GM23338 (cell line): ENCODE measurements around the gene NEURL3.

ENCODE experiments used
- EZH2 ChIP-seq: fragments of 200-600 bp; sonication (generic); IDR thresholded peaks from one replicate; pipeline ENCODE4 v1.8.0; 2017; ENCODE audit warnings: antibody characterized with exemption, mild to moderate bottlenecking, low read depth; ENCODE audit not compliant: unreplicated experiment
- EZH2phosphoT487 ChIP-seq: fragments of 200-600 bp; sonication (generic); IDR thresholded peaks from one replicate; pipeline ENCODE4 v1.8.1; 2018; ENCODE audit warnings: antibody characterized with exemption; ENCODE audit not compliant: unreplicated experiment
- JUNB ChIP-seq: IDR thresholded peaks from one replicate; pipeline ENCODE4 v1.6.1; 2016; ENCODE audit warnings: antibody characterized with exemption; ENCODE audit not compliant: unreplicated experiment
- POLR2AphosphoS5 ChIP-seq: IDR thresholded peaks from 2 replicates; pipeline ENCODE4 v1.6.1; 2016; ENCODE audit warnings: antibody characterized with exemption, low read depth
- ZNF114 ChIP-seq: fragments of 250-450 bp; sonication (Bioruptor Pico); IDR thresholded peaks from 2 replicates; pipeline ENCODE4 v1.5.0; 2020; ENCODE audit warnings: mild to moderate bottlenecking, moderate library complexity
- TF ChIP-seq, protein P1 (sequence below), 2 experiments: fragments of 200-600 bp in 1 of 2; sonication (generic) in 1 of 2; conservative IDR thresholded peaks; 2 replicates each; pipeline versions ENCODE4 v1.5.1 to v1.6.1; 2016 to 2017; ENCODE audit warnings: antibody characterized with exemption in 2 of 2, low read depth in 2 of 2, mild to moderate bottlenecking in 2 of 2, moderate library complexity in 1 of 2
- TF ChIP-seq, protein P2 (sequence below): IDR thresholded peaks from one replicate; pipeline ENCODE4 v1.6.1; 2018; ENCODE audit warnings: antibody characterized with exemption; ENCODE audit not compliant: unreplicated experiment

DNA sequence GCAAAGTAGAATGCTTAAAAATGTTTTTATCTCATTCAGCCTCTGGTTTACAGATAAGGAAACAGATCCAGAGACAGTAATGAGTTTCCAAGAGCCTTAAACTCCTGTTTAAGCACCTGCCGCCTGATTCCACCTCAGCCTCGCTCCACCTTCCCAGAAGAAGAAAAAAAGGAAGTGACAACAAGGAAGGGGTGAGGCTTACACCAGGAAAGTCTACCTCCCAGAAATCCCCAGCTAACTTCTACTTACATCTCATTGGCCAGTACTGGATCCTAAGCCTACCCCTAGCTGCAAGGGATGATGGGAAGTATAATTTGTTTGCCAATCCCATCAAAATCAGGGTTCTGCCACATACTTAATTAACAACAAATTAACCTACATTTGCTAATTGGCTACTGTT is 16.1 kb upstream of the NEURL3 start:
- TF ChIP-seq POLR2AphosphoS5 = no peak
- TF ChIP-seq, protein P1, sequence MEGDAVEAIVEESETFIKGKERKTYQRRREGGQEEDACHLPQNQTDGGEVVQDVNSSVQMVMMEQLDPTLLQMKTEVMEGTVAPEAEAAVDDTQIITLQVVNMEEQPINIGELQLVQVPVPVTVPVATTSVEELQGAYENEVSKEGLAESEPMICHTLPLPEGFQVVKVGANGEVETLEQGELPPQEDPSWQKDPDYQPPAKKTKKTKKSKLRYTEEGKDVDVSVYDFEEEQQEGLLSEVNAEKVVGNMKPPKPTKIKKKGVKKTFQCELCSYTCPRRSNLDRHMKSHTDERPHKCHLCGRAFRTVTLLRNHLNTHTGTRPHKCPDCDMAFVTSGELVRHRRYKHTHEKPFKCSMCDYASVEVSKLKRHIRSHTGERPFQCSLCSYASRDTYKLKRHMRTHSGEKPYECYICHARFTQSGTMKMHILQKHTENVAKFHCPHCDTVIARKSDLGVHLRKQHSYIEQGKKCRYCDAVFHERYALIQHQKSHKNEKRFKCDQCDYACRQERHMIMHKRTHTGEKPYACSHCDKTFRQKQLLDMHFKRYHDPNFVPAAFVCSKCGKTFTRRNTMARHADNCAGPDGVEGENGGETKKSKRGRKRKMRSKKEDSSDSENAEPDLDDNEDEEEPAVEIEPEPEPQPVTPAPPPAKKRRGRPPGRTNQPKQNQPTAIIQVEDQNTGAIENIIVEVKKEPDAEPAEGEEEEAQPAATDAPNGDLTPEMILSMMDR (conservative IDR thresholded peaks at IDR 0.05; ENCODE audit: low read depth in 2 of 2) = no peak
- TF ChIP-seq EZH2 = no peak
- TF ChIP-seq, protein P2, sequence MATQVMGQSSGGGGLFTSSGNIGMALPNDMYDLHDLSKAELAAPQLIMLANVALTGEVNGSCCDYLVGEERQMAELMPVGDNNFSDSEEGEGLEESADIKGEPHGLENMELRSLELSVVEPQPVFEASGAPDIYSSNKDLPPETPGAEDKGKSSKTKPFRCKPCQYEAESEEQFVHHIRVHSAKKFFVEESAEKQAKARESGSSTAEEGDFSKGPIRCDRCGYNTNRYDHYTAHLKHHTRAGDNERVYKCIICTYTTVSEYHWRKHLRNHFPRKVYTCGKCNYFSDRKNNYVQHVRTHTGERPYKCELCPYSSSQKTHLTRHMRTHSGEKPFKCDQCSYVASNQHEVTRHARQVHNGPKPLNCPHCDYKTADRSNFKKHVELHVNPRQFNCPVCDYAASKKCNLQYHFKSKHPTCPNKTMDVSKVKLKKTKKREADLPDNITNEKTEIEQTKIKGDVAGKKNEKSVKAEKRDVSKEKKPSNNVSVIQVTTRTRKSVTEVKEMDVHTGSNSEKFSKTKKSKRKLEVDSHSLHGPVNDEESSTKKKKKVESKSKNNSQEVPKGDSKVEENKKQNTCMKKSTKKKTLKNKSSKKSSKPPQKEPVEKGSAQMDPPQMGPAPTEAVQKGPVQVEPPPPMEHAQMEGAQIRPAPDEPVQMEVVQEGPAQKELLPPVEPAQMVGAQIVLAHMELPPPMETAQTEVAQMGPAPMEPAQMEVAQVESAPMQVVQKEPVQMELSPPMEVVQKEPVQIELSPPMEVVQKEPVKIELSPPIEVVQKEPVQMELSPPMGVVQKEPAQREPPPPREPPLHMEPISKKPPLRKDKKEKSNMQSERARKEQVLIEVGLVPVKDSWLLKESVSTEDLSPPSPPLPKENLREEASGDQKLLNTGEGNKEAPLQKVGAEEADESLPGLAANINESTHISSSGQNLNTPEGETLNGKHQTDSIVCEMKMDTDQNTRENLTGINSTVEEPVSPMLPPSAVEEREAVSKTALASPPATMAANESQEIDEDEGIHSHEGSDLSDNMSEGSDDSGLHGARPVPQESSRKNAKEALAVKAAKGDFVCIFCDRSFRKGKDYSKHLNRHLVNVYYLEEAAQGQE = no peak
- no peak for TF ChIP-seq JUNB
- no peak for TF ChIP-seq EZH2phosphoT487
- TF ChIP-seq ZNF114 (CRISPR knock-in tag) = no peak
